ENCODE results near the gene LRRTM4. TPM values are rescaled to one million over a fixed set of nuclear protein-coding genes. Genes with fewer than 3 reads are reported as not detected.

LRRTM4 gene
- total RNA-seq, 1 experiment from 2014 or later: 12.0 TPM

GRCh38 chr2:76932550-76932949, 589.6 kb downstream of the LRRTM4 start:
- H4K8ac ChIP-seq (replicated peaks; ENCODE audit: insufficient read length, low read depth, low read length): no peak overlapping the region
- Mint-ChIP-seq H3K27ac (no peak overlapping the region), H3K27me3 (ENCODE audit: low read depth) (no peaks in the 10 kb centered on the region), H3K36me3 (ENCODE audit: insufficient read depth in 1 of 3, low read depth in 3 of 3) (no peaks in the 10 kb centered on the region), H3K4me3 (no peak overlapping the region), H3K9me3 (no peaks in the 10 kb centered on the region; a peak in 2 of 5 replicates), H3K4me1 (peaks cover 0 to 3% of the 10 kb centered on the region in 2 experiments; a peak in 1 of 4 replicates)
- H2AK5ac ChIP-seq (ENCODE audit: insufficient read length, low read length): no peak overlapping the region
- H3K9me3 ChIP-seq (ENCODE audit: control insufficient read depth, low read depth, low read length): no peaks in the 10 kb centered on the region
- no peak overlapping the region for H2BK5ac ChIP-seq (ENCODE audit: insufficient read length, low read length)
- no peaks in the 10 kb centered on the region for H3K79me2 ChIP-seq (ENCODE audit: insufficient read depth, low read length)
- WGBS (ENCODE audit: extremely low coverage, insufficient read length, low lambda C conversion rate): no CpG with 5 or more reads among the region's 2 CpGs
- H3K27ac ChIP-seq (ENCODE audit: insufficient read length, low read depth, low read length): no peak overlapping the region
- H2AFZ ChIP-seq (ENCODE audit: low read length): no peak overlapping the region
- no peak overlapping the region for H3K4ac ChIP-seq (ENCODE audit: low read depth, low read length)
- no peaks in the 10 kb centered on the region for H3K27me3 ChIP-seq (ENCODE audit: insufficient read depth, low read length)
- no peak overlapping the region for H2BK120ac ChIP-seq (ENCODE audit: low read depth, low read length, poor library complexity, severe bottlenecking)
- no peak for TF ChIP-seq CTCF (conservative IDR thresholded peaks at IDR 0.05)
- no peak overlapping the region for H4K91ac ChIP-seq (ENCODE audit: insufficient read length, low read depth, low read length)
- H4K5ac ChIP-seq (ENCODE audit: insufficient read length, low read depth, low read length): no peak overlapping the region
- no peaks in the 10 kb centered on the region for H4K20me1 ChIP-seq (ENCODE audit: control insufficient read depth, insufficient read depth, insufficient read length)
- no peak overlapping the region for H2BK15ac ChIP-seq (ENCODE audit: low read depth, low read length)
- no peaks in the 10 kb centered on the region for H3K79me1 ChIP-seq (ENCODE audit: insufficient read depth, low read depth, low read length, poor library complexity, severe bottlenecking)
- no peak overlapping the region for H3K4me2 ChIP-seq (ENCODE audit: insufficient read depth, insufficient read length, low read length)
- H2BK20ac ChIP-seq (ENCODE audit: low read depth, low read length, poor library complexity, severe bottlenecking): no peak overlapping the region
- H3K4me1 ChIP-seq (ENCODE audit: insufficient read depth, low read length): no peaks in the 10 kb centered on the region
- H3K23ac ChIP-seq (ENCODE audit: insufficient read length, low read depth, low read length): no peak overlapping the region
- no peak overlapping the region for H2BK12ac ChIP-seq (ENCODE audit: insufficient read length, low read depth, low read length)
- DNase-seq: no peak
- H3T11ph ChIP-seq (ENCODE audit: low read length): no peak overlapping the region
- H3K14ac ChIP-seq (ENCODE audit: insufficient read depth, low read length): no peak overlapping the region
- H3K23me2 ChIP-seq (ENCODE audit: insufficient read length, low read depth, low read length, poor library complexity, severe bottlenecking): no peaks in the 10 kb centered on the region
- no peak overlapping the region for H3K56ac ChIP-seq (ENCODE audit: insufficient read length, low read depth, low read length)
- H3K18ac ChIP-seq (ENCODE audit: insufficient read length, low read depth, low read length): no peak overlapping the region
- H3K9ac ChIP-seq (ENCODE audit: extremely low read depth, insufficient read length, low read length): no peak overlapping the region
